Ishikawa (cell line): ENCODE data around the gene COMMD10.

ENCODE experiments used
- EP300 ChIP-seq: IDR thresholded peaks from 2 replicates; pipeline ENCODE4 v1.6.1; 2012; ENCODE audit warnings: borderline replicate concordance
- MAX ChIP-seq: IDR thresholded peaks from 2 replicates; pipeline ENCODE4 v1.6.1; 2012
- NFIC ChIP-seq: IDR thresholded peaks from 2 replicates; pipeline ENCODE4 v1.6.1; 2012
- RAD21 ChIP-seq: IDR thresholded peaks from 2 replicates; pipeline ENCODE4 v1.6.1; 2012; ENCODE audit warnings: low read depth
- TCF12 ChIP-seq: IDR thresholded peaks from 2 replicates; pipeline ENCODE4 v1.6.1; 2012; ENCODE audit warnings: low read depth
- USF1 ChIP-seq: IDR thresholded peaks from 2 replicates; pipeline ENCODE4 v1.6.1; 2012
- YY1 ChIP-seq: IDR thresholded peaks from 2 replicates; pipeline ENCODE4 v1.6.1; 2012; ENCODE audit warnings: low read depth

- TF ChIP-seq EP300, result no peak
- TF ChIP-seq YY1, result no peak
- no peak for TF ChIP-seq RAD21
- no peak for TF ChIP-seq USF1
- no peak for TF ChIP-seq TCF12
- no peak for TF ChIP-seq MAX
- TF ChIP-seq NFIC, result no peak
Measured at GRCh38 chr5:116038817-116039216, 46.0 kb upstream of the COMMD10 start.
